Mesendoderm (in vitro differentiated cells): ENCODE measurements around the gene VSIG8. TPM values are rescaled to one million over a fixed set of nuclear protein-coding genes. Genes with fewer than 3 reads are reported as not detected.
"Not testable (repeated sequence)": the region's sequence is repeated elsewhere in the genome, so short reads cannot be mapped to it uniquely, and the experiment has no call there.

Source experiments
- DNase-seq: peaks from one replicate; pipeline ENCODE4 v3.0.0; 2013
- H2AK5ac ChIP-seq: 2 replicates; pipeline ENCODE4 v1.6.1; 2013; ENCODE audit warnings: low read length, inconsistent platforms
- H2BK120ac ChIP-seq: 2 replicates; pipeline ENCODE4 v1.6.1; 2013; ENCODE audit warnings: low read depth, mild to moderate bottlenecking, low read length, moderate library complexity, mixed read lengths
- H2BK15ac ChIP-seq: replicated peaks from 2 replicates; pipeline ENCODE4 v1.6.1; 2013; ENCODE audit warnings: low read depth, mild to moderate bottlenecking, moderate library complexity
- H2BK5ac ChIP-seq: 2 replicates; pipeline ENCODE4 v1.6.1; 2013; ENCODE audit warnings: low read length, inconsistent platforms
- H3K18ac ChIP-seq: 2 replicates; pipeline ENCODE4 v1.6.1; 2013; ENCODE audit warnings: mild to moderate bottlenecking, low read length, mixed read lengths
- H3K23ac ChIP-seq: one replicate; pipeline ENCODE4 v1.6.1; 2013; ENCODE audit warnings: low read length
- H3K27ac ChIP-seq: 2 replicates; pipeline ENCODE4 v1.5.1; 2013; ENCODE audit warnings: low read depth, mild to moderate bottlenecking, inconsistent platforms, low read length, moderate library complexity
- H3K27me3 ChIP-seq: 2 replicates; pipeline ENCODE4 v1.6.1; 2013; ENCODE audit warnings: low read length, control low read depth, mild to moderate bottlenecking, inconsistent platforms; ENCODE audit not compliant: insufficient read depth, poor library complexity
- H3K36me3 ChIP-seq: 2 replicates; pipeline ENCODE4 v1.6.1; 2013; ENCODE audit warnings: low read length, inconsistent platforms; ENCODE audit not compliant: control insufficient read depth, insufficient read depth
- H3K4ac ChIP-seq: one replicate; pipeline ENCODE4 v1.6.1; 2013; ENCODE audit warnings: low read depth, mild to moderate bottlenecking, low read length, moderate library complexity
- H3K4me1 ChIP-seq: 2 replicates; pipeline ENCODE4 v1.6.1; 2013; ENCODE audit warnings: low read depth, low read length, inconsistent platforms; ENCODE audit not compliant: control insufficient read depth
- H3K4me2 ChIP-seq: 2 replicates; pipeline ENCODE4 v1.6.1; 2013; ENCODE audit warnings: low read length
- H3K4me3 ChIP-seq: 2 replicates; pipeline ENCODE4 v1.5.1; 2013; ENCODE audit warnings: mild to moderate bottlenecking, low read length
- H3K56ac ChIP-seq: one replicate; pipeline ENCODE4 v1.6.1; 2013; ENCODE audit warnings: low read length
- H3K79me1 ChIP-seq: 2 replicates; pipeline ENCODE4 v1.6.1; 2013; ENCODE audit warnings: low read length, inconsistent platforms
- H3K79me2 ChIP-seq: 2 replicates; pipeline ENCODE4 v1.6.1; 2013; ENCODE audit warnings: mild to moderate bottlenecking, low read length; ENCODE audit not compliant: control insufficient read depth, insufficient read depth
- H3K9ac ChIP-seq: 2 replicates; pipeline ENCODE4 v1.6.1; 2013; ENCODE audit warnings: low read length, inconsistent platforms
- H4K5ac ChIP-seq: one replicate; pipeline ENCODE4 v1.6.1; 2013; ENCODE audit warnings: low read length
- H4K8ac ChIP-seq: one replicate; pipeline ENCODE4 v1.6.1; 2013; ENCODE audit warnings: low read depth, mild to moderate bottlenecking, control low read depth, low read length, moderate library complexity
- WGBS: extraction: QIAGEN DNeasy Blood & Tissue Kit; methylation state at CpG from one replicate; pipeline ENCODE4 v1.1.7; 2013; ENCODE audit warnings: low lambda C conversion rate, missing lambda C conversion rate; ENCODE audit not compliant: insufficient coverage; ENCODE audit errors: extremely low coverage; 5-methylcytosine and 5-hydroxymethylcytosine counted together
- polyA plus RNA-seq, 2 experiments: library from polyadenylated mRNA; stranded (reverse); fragments of 200-250 nt; gene quantifications; one replicate each; pipeline ENCODE4 v1.2.3, GENCODE V29; 2013

Gene VSIG8, protein sequence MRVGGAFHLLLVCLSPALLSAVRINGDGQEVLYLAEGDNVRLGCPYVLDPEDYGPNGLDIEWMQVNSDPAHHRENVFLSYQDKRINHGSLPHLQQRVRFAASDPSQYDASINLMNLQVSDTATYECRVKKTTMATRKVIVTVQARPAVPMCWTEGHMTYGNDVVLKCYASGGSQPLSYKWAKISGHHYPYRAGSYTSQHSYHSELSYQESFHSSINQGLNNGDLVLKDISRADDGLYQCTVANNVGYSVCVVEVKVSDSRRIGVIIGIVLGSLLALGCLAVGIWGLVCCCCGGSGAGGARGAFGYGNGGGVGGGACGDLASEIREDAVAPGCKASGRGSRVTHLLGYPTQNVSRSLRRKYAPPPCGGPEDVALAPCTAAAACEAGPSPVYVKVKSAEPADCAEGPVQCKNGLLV
- polyA plus RNA-seq (2013, experiment 1 of 2): not detected
- polyA plus RNA-seq (2013, experiment 2 of 2): not detected

DNA sequence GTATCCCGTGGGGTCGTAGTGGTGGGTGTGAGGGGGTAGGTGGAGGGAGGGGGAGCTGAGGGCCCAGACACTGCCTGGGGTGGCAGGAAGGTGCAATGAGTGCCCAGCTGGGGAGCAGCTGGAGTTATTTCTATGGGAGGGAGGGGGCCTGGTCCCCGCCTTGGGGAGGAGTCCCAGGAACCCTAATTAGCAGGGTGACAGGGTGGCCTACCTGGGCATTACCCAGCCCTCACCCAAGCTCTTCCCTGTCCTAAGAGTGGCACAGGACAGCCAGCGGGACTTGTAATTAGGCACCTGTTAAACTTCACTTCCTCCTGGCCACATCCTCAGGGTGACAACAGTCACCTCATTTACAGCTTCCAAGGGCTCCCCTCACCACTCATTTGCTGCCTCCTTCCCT, at the start of gene VSIG8:
VSIG8 (minus strand) TSS at position 101 of the 400 bp plus-strand sequence. CDS start 136 bp downstream, outside the sequence.
- no peak for DNase-seq
- Histone ChIP-seq H3K56ac (no peak within 1 kb of the TSS), H4K8ac (no peak within 1 kb of the TSS), H4K5ac (no peak within 1 kb of the TSS), H3K18ac (no peak within 1 kb of the TSS), H3K79me1 (no peaks in the 10 kb centered on the region), H2AK5ac (no peak within 1 kb of the TSS), H2BK15ac (no peak within 1 kb of the TSS), H2BK5ac (no peak within 1 kb of the TSS), H3K4me1 (no peaks in the 10 kb centered on the region), H3K4me2 (no peak within 1 kb of the TSS), H3K36me3 (no peaks in the 10 kb centered on the region), H3K9ac (no peak within 1 kb of the TSS), H3K4ac (no peak within 1 kb of the TSS), H3K27me3 (no peaks in the 10 kb centered on the region), H3K4me3 (no peak within 1 kb of the TSS), H2BK120ac (no peak within 1 kb of the TSS), H3K27ac (no peak within 1 kb of the TSS), H3K79me2 (no peaks in the 10 kb centered on the region), H3K23ac (no peak within 1 kb of the TSS)
- no CpG with 5 or more reads among the region's 4 CpGs for WGBS

DNA sequence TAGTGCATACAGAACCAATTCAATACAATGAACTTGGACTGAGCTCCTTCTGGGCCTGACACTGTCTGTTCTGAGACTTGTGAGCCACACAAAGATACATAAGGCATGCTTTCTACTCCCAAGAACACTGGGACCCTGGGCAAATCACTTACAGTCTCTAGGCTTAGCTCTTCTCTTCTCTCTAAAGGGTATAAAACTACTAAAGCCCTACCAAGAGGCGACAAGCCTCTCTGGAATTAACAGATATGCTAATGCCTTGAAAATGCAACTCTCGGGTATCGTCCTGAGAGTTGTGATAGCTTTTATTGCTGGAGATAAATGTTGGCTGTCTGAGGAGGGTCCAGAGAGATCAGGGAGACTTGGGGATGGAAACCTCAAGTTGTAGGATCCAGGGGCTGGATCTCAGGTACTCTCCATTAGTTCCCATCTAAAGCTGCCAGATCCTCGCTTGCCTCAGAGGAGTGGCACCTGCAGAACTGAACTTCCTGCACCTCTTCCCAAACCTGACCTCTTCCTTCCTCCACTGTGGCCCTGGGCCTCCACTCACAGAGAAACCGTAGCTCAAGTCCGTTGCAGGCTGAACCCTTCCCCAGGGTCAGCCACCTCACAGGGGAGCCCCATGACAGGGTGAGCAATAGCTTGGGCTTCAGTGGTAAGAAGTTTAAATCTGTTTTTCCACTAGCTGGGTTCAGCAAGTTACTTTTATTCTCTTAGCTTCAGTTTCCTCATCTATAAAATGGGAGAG, 49.0 kb upstream of the VSIG8 start:
- H3K79me2 ChIP-seq: no peaks in the 10 kb centered on the region
- H3K4me3 ChIP-seq: no peak overlapping the region
- H4K8ac ChIP-seq: no peak overlapping the region
- no peak overlapping the region for H4K5ac ChIP-seq
- H3K4me2 ChIP-seq: no peak overlapping the region
- H3K9ac ChIP-seq: peak overlapping the region; percentile 29
- H2BK15ac ChIP-seq: no peak overlapping the region
- H3K36me3 ChIP-seq: no peaks in the 10 kb centered on the region
- H3K79me1 ChIP-seq: no peaks in the 10 kb centered on the region
- no peaks in the 10 kb centered on the region for H3K27me3 ChIP-seq
- H2BK120ac ChIP-seq: no peak overlapping the region
- peak overlapping the region; percentile 94 for H2AK5ac ChIP-seq
- H3K4me1 ChIP-seq: peaks cover 51% of the 10 kb centered on the region
- H3K27ac ChIP-seq: peak overlapping the region; percentile 71
- peak overlapping the region; percentile 40 for H3K4ac ChIP-seq
- H2BK5ac ChIP-seq: peak overlapping the region; percentile 81
- peak overlapping the region; percentile 85 for H3K56ac ChIP-seq
- peak; percentile 69 for DNase-seq
- H3K23ac ChIP-seq: no peak overlapping the region
- whole genome bisulfite sequencing: no CpG with 5 or more reads among the region's 6 CpGs
- peak overlapping the region; percentile 63 for H3K18ac ChIP-seq

DNA sequence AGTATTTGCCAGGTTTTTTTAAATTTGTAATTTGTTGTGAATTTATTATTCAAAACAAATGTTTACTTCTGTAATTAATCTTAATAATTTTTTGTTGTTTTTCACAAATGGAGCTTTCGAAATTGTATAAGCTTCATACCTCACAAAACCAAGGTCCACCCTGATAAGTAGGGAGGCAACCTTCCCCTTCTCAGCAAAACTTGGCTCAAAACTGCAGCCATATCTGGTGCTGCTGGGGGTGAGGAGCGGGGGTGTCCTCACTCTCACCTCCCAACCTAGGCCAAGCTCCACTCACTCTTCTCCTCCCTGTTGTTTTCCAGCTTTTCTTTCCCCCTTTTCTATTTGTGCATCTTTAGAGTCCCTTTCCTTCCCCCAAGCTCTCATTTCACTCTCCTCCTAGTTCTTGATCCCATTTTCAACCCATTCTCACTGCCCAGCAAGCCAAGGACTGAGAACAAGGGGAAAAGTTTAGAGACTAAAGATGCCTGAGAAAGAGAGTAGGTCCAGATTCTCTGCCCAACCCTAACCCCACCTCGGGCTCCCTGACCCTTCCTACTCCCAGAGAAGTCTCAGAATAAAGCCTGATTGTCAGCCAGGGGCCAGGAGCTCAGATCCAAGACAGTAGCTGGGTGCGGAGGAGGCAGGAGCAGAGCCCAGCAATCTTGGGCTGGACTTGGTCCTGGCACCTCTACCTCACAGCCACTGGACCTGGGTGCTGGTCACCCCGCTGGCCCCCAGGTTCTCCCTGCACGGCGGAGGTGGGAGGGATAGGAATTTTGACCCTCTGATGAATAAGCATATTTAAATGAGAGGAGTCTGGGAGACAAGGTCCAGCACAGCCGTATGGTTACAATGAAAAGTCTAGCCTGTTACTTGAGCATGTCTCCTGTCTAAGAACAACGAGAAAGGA, 45.8 kb upstream of the VSIG8 start:
- no peak overlapping the region for H3K4me2 ChIP-seq
- no peak overlapping the region for H2BK15ac ChIP-seq
- peak overlapping the region; percentile 19 for H3K56ac ChIP-seq
- no peak overlapping the region for H3K9ac ChIP-seq
- no peak overlapping the region for H3K27ac ChIP-seq
- H3K36me3 ChIP-seq: no peaks in the 10 kb centered on the region
- no peak overlapping the region for H4K5ac ChIP-seq
- no peak overlapping the region for H2AK5ac ChIP-seq
- no peaks in the 10 kb centered on the region for H3K79me1 ChIP-seq
- no peaks in the 10 kb centered on the region for H3K27me3 ChIP-seq
- H3K23ac ChIP-seq: no peak overlapping the region
- peak overlapping the region; percentile 15 for H2BK5ac ChIP-seq
- H3K4me1 ChIP-seq: peaks cover 27% of the 10 kb centered on the region
- no peaks in the 10 kb centered on the region for H3K79me2 ChIP-seq
- peak overlapping the region; percentile 3 for H3K18ac ChIP-seq
- no peak overlapping the region for H4K8ac ChIP-seq
- no peak overlapping the region for H2BK120ac ChIP-seq
- no peak overlapping the region for H3K4me3 ChIP-seq
- no peak for DNase-seq
- WGBS: no CpG with 5 or more reads among the region's 9 CpGs
- H3K4ac ChIP-seq: peak overlapping the region; percentile 84

DNA sequence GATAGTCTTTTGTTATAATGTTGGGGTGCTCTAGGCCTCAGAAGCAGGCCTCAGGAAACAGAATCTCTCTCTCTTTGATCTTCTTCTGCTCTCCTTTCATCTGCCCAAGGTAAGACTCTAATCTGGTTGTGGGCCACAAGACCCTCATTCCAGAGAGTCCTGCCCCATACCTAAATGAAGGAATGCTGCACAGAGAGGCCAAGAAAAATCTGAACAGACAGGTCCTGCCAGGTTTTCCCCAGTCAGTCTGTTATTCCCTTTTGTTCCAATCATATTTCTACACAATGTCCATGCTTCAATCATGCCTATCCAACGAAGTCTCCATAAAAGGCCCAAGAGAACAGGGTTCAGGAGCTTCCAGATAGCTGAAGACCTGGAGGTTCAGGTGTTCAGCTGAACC, 44.5 kb upstream of the VSIG8 start:
- DNase-seq: no peak
- Histone ChIP-seq H3K18ac (no peak overlapping the region), H3K27ac (no peak overlapping the region), H3K27me3 (no peaks in the 10 kb centered on the region), H3K4me1 (peaks cover 27% of the 10 kb centered on the region), H3K56ac (no peak overlapping the region), H2BK120ac (no peak overlapping the region), H2BK15ac (no peak overlapping the region), H3K36me3 (no peaks in the 10 kb centered on the region), H3K9ac (no peak overlapping the region), H2BK5ac (no peak overlapping the region), H3K23ac (no peak overlapping the region), H3K79me1 (no peaks in the 10 kb centered on the region), H4K8ac (no peak overlapping the region), H3K4ac (no peak overlapping the region), H4K5ac (no peak overlapping the region), H3K4me3 (no peak overlapping the region), H2AK5ac (no peak overlapping the region), H3K4me2 (no peak overlapping the region), H3K79me2 (no peaks in the 10 kb centered on the region)
- no CpG with 5 or more reads among the region's 1 CpG for WGBS

DNA sequence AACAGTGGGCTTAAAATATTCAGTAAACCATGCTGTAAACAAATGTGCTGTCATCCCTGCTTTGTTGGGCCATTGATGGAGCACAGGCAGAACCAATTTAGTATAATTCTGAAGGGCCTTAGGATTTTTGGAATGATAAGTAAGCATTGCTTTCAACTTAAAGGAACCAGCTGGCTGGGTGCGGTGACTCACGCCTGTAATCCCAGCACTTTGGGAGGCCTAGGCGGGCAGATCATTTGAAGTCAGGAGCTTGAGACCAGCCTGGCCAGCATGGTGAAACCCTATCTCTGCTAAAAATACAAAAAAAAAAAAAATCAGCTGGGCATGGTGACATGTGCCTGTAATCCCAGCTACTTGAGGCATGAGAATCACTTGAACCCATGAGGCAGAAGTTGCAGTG, 41.6 kb upstream of the VSIG8 start:
- H2BK120ac ChIP-seq, H2BK5ac ChIP-seq, H3K4me3 ChIP-seq, H3K4me2 ChIP-seq, H3K18ac ChIP-seq, H3K4ac ChIP-seq, H3K36me3 ChIP-seq, H3K9ac ChIP-seq, H3K27ac ChIP-seq, H2AK5ac ChIP-seq, H4K8ac ChIP-seq, H3K79me1 ChIP-seq, H3K23ac ChIP-seq, H2BK15ac ChIP-seq, H3K56ac ChIP-seq, H4K5ac ChIP-seq, H3K79me2 ChIP-seq, H3K27me3 ChIP-seq, DNase-seq: not testable (repeated sequence)
- H3K4me1 ChIP-seq: peaks cover 15% of the 10 kb centered on the region
- WGBS: no CpG with 5 or more reads among the region's 3 CpGs
